HepG2 (cell line): Measurements from ENCODE around the gene LRRC8D. TPM values are rescaled to one million over a fixed set of nuclear protein-coding genes. Genes with fewer than 3 reads are reported as not detected.

Experiments used
- AHDC1 ChIP-seq: sonication (generic); formaldehyde crosslinking; IDR thresholded peaks from 2 replicates; pipeline ENCODE4 v1.5.1; 2020; ENCODE audit warnings: mild to moderate bottlenecking, missing genetic modification reagents, borderline replicate concordance
- ATF1 ChIP-seq: IDR thresholded peaks from 2 replicates; pipeline ENCODE4 v1.6.1; 2016; ENCODE audit warnings: mild to moderate bottlenecking, control low read depth
- DNMT1 ChIP-seq: sonication (generic); formaldehyde crosslinking; IDR thresholded peaks from 2 replicates; pipeline ENCODE4 v1.5.1; 2020; ENCODE audit warnings: mild to moderate bottlenecking, missing genetic modification reagents
- ETV5 ChIP-seq: IDR thresholded peaks from 2 replicates; pipeline ENCODE4 v1.6.1; 2018; ENCODE audit warnings: missing biosample characterization, missing genetic modification reagents, inconsistent platforms, borderline replicate concordance
- FOXP1 ChIP-seq, 2 experiments: fragments of 450-650 bp in 1 of 2; IDR thresholded peaks; 2 replicates each; pipeline ENCODE4 v1.6.1; 2017 to 2018; ENCODE audit warnings: antibody characterized with exemption in 1 of 2
- HDAC1 ChIP-seq: sonication (generic); formaldehyde crosslinking; IDR thresholded peaks from 2 replicates; pipeline ENCODE4 v1.5.1; 2020; ENCODE audit warnings: mild to moderate bottlenecking, missing genetic modification reagents
- HOXA5 ChIP-seq: sonication (generic); formaldehyde crosslinking; IDR thresholded peaks from 2 replicates; pipeline ENCODE4 v1.4.0; 2020; ENCODE audit warnings: missing genetic modification reagents
- JDP2 ChIP-seq: sonication (generic); formaldehyde crosslinking; IDR thresholded peaks from 2 replicates; pipeline ENCODE4 v1.8.1; 2022; ENCODE audit warnings: missing genetic modification reagents, borderline replicate concordance
- NR3C1 ChIP-seq: sonication (generic); formaldehyde crosslinking; IDR thresholded peaks from 2 replicates; pipeline ENCODE4 v1.4.0; 2020; ENCODE audit warnings: missing genetic modification reagents
- SKI ChIP-seq: fragments of 450-650 bp; IDR thresholded peaks from one replicate; pipeline ENCODE4 v1.6.1; 2018; ENCODE audit warnings: mild to moderate bottlenecking; ENCODE audit not compliant: partially characterized antibody
- SNRNP70 ChIP-seq: fragments of 200-400 bp; formaldehyde crosslinking; IDR thresholded peaks from 2 replicates; pipeline ENCODE4 v1.6.1; 2017; ENCODE audit warnings: mild to moderate bottlenecking, low read depth, low read length, moderate library complexity
- TCF7 ChIP-seq: sonication (generic); IDR thresholded peaks from 2 replicates; pipeline ENCODE4 v1.6.1; 2016; ENCODE audit warnings: antibody characterized with exemption, low read depth
- THAP11 ChIP-seq: IDR thresholded peaks from 2 replicates; pipeline ENCODE4 v1.6.1; 2016; ENCODE audit warnings: missing biosample characterization, missing genetic modification reagents
- ZNF136 ChIP-seq: sonication (generic); formaldehyde crosslinking; IDR thresholded peaks from 2 replicates; pipeline ENCODE4 v1.8.1; 2022; ENCODE audit warnings: low read depth, mild to moderate bottlenecking, moderate library complexity, missing genetic modification reagents
- ZNF207 ChIP-seq: fragments of 450-650 bp; IDR thresholded peaks from 2 replicates; pipeline ENCODE4 v1.6.1; 2016; ENCODE audit warnings: antibody characterized with exemption, borderline replicate concordance
- ZNF24 ChIP-seq: fragments of 450-650 bp; IDR thresholded peaks from 2 replicates; pipeline ENCODE4 v1.6.1; 2017; ENCODE audit warnings: antibody characterized with exemption, mild to moderate bottlenecking
- ZNF567 ChIP-seq: sonication (generic); formaldehyde crosslinking; IDR thresholded peaks from 2 replicates; pipeline ENCODE4 v1.8.1; 2023; ENCODE audit warnings: mild to moderate bottlenecking, missing genetic modification reagents, borderline replicate concordance
- ZNF780A ChIP-seq: sonication (generic); formaldehyde crosslinking; IDR thresholded peaks from 2 replicates; pipeline ENCODE4 v1.8.0; 2022; ENCODE audit warnings: mild to moderate bottlenecking, missing genetic modification reagents, moderate library complexity
- ZSCAN21 ChIP-seq: sonication (generic); formaldehyde crosslinking; IDR thresholded peaks from 2 replicates; pipeline ENCODE4 v1.8.0; 2022; ENCODE audit warnings: mild to moderate bottlenecking, missing genetic modification reagents, moderate library complexity, borderline replicate concordance
- polyA plus RNA-seq, 8 experiments: library from polyadenylated mRNA; depleted of rRNA in 3 of 8; stranded (reverse) in 7 of 8; unstranded in 1 of 8; fragments of >200 nt; fragmentation: Illumina TruSeq in 4 of 8; extraction: Trizol in 4 of 8; gene quantifications; 2 replicates each; pipeline versions ENCODE4 v1.2.1 to v1.2.3, GENCODE V29; 2011 to 2016; ENCODE audit warnings: low read depth in 4 of 8, missing spikeins in 1 of 8, mixed read lengths in 1 of 8; ENCODE audit not compliant: insufficient read depth in 1 of 8
- total RNA-seq, 5 experiments: library from RNA; depleted of rRNA; stranded (reverse); fragments of >200 nt; fragmentation: Illumina TruSeq; extraction: Trizol; gene quantifications; 2 replicates each; pipeline ENCODE4 v1.2.3, GENCODE V29; 2016; ENCODE audit warnings: low read depth in 1 of 5
- TF ChIP-seq, protein P1 (sequence below), 2 experiments: sonication (generic) in 1 of 2; formaldehyde crosslinking in 1 of 2; IDR thresholded peaks; 2 replicates each; pipeline versions ENCODE4 v1.4.0 to v1.6.1; 2018 to 2020; ENCODE audit warnings: missing genetic modification reagents in 2 of 2, borderline replicate concordance in 1 of 2, low read depth in 1 of 2, mild to moderate bottlenecking in 1 of 2, missing biosample characterization in 1 of 2
- TF ChIP-seq, protein P2 (sequence below): IDR thresholded peaks from 2 replicates; pipeline ENCODE4 v1.6.1; 2016; ENCODE audit warnings: low read depth, control low read depth

Gene LRRC8D
- total and polyA plus RNA-seq, 2 of the 13 experiments (the other 11 are each of a cell fraction or from before 2014, with no cell fraction given): 29.9 to 45.5 TPM

DNA sequence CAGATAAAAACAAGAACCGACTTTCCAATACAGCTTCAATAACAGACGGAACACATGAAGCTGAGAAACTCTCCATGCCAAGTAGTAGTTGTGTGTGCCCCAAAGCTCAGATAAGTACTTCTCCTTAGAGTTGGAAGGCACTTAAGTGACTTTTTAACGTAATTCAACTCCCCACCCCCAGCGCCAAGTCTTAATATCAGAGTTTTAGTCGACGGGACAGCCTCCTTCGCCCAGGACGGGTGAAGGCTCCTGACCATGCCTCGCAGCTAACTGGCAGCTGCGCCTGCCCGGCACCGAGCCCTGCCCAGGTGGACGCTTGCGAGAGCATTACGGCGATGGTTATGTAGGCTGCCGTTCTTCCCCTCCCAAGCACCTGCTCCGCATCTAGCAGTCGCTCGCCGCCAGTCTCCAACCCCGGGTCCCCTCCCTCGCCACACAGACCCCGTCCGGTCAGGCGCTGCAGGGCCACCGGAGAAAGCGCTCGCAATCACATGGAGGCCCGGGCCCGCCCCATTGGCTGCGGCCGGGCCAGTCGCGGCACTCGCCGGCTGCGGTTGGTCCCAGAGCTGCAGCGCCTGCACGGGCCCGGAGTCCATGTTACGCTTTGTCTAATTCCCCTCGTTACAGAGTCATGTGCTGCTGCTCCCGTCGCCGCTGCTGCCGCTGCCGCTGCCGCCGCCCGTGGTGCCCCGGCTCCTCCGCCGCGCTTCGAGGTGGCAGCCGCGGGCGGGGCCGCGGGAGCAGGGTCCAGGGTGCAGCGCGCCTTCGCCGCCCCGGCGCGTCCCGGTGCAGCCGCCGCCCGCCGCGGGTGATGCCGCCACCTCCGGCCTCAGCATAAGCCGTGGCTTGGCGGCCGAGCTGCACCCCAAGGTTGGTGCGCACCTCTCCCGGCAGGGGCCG, at the start of gene LRRC8D (continued):
- peak; percentile 73 for TF ChIP-seq AHDC1 (CRISPR knock-in tag)
- TF ChIP-seq SNRNP70: no peak
- no peak for TF ChIP-seq NR3C1 (CRISPR knock-in tag)
- peak; percentile 70 for TF ChIP-seq HDAC1 (CRISPR knock-in tag)
- peak; percentile 89; the same call in 1 of the 2 replicates for TF ChIP-seq ZNF136 (CRISPR knock-in tag)
- no peak for TF ChIP-seq THAP11 (CRISPR knock-in tag)
- TF ChIP-seq ZNF207: no peak
- peak; percentile 33 for TF ChIP-seq SKI
- no peak for TF ChIP-seq JDP2 (CRISPR knock-in tag)
- TF ChIP-seq, protein P1, sequence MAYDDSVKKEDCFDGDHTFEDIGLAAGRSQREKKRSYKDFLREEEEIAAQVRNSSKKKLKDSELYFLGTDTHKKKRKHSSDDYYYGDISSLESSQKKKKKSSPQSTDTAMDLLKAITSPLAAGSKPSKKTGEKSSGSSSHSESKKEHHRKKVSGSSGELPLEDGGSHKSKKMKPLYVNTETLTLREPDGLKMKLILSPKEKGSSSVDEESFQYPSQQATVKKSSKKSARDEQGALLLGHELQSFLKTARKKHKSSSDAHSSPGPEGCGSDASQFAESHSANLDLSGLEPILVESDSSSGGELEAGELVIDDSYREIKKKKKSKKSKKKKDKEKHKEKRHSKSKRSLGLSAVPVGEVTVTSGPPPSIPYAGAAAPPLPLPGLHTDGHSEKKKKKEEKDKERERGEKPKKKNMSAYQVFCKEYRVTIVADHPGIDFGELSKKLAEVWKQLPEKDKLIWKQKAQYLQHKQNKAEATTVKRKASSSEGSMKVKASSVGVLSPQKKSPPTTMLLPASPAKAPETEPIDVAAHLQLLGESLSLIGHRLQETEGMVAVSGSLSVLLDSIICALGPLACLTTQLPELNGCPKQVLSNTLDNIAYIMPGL (CRISPR knock-in tag; IDR thresholded peaks at IDR 0.05; ENCODE audit: borderline replicate concordance in 1 of 2, low read depth in 1 of 2): no peak
- TF ChIP-seq HOXA5: peak; percentile 58; the same call in 1 of the 2 replicates
- no peak for TF ChIP-seq TCF7
- no peak for TF ChIP-seq ZNF24
- TF ChIP-seq ATF1 (CRISPR knock-in tag): no peak
- no peak for TF ChIP-seq ZNF780A (CRISPR knock-in tag)
- TF ChIP-seq ZSCAN21 (CRISPR knock-in tag): no peak
- TF ChIP-seq DNMT1: no peak
- no peak for TF ChIP-seq FOXP1 (IDR thresholded peaks at IDR 0.05)
- TF ChIP-seq FOXP1 (CRISPR knock-in tag; IDR thresholded peaks at IDR 0.05): no peak
- peak; percentile 11; the same call in 1 of the 2 replicates for TF ChIP-seq ETV5 (CRISPR knock-in tag)
- TF ChIP-seq, protein P2, sequence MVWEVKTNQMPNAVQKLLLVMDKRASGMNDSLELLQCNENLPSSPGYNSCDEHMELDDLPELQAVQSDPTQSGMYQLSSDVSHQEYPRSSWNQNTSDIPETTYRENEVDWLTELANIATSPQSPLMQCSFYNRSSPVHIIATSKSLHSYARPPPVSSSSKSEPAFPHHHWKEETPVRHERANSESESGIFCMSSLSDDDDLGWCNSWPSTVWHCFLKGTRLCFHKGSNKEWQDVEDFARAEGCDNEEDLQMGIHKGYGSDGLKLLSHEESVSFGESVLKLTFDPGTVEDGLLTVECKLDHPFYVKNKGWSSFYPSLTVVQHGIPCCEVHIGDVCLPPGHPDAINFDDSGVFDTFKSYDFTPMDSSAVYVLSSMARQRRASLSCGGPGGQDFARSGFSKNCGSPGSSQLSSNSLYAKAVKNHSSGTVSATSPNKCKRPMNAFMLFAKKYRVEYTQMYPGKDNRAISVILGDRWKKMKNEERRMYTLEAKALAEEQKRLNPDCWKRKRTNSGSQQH (CRISPR knock-in tag): 0 out of 2 replicates have a peak, but pooled peaks have one; percentile 47
- TF ChIP-seq ZNF567 (CRISPR knock-in tag): no peak
